Fibroblast of upper back skin (primary cell): Measurements from ENCODE around the gene DCAF5.

Experiments
- DNase-seq: peaks from one replicate; pipeline ENCODE4 v3.0.0-alpha.2; 2013

The DCAF5 gene

DNA sequence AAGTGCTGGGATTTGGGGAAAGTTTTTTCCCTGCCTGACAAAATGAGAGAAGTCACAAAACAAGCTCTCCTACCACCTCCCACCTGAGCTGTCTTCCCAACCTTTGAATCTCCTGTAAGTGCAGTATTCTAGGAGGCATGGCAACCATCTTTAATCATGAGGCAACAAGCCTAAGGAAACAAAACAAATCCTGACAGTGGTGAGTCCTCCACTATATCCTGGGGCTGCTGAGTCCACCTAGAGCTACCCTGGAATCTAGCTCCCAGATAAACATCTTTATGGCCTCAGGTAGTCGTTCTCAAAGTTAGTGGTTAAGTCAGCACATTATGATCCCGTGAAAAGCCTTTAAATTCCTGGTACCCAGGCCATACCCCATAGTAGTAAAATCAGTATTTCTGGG lies 151.5 kb downstream of the DCAF5 start:
- DNase-seq: no peak
